ENCODE data around the gene PRDM16. TPM values are rescaled to one million over a fixed set of nuclear protein-coding genes. Genes with fewer than 3 reads are reported as not detected.

PRDM16 gene
- total RNA-seq, 1 experiment from 2014 or later, result 6.1 TPM

DNA sequence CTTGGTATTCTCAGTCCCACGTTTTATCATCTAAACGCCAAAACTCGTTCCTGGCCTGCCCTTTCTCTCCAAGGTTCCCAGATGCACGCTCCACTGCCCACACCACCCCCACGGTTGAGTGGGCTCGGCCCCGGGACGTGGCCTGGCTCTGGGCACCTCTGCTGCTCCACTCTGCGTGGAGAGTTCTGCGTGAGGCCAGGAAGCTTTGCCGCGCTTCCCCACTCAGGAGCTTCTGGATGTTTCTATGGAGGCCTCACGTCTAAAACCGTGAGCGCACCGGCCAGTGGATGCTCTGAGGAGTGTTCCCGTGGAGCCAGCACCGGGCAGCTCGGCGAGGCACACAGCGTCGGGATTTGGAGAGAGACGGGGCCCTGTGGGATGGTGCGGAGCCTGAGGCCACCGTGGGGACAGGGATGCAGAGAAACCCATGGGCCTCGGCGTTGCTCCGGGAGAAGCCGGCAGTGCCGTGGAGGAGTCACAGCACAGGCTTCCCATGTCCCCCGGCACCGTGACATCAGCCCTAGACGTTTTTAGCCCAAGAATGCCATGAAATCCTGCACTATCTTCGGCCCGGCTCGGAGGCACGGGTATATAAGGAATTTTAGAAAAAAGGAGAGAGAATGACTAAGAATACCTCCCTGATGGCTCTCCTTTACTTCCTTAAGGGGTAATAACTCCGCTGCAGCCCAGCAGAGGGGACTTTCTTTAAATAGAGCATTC, 125.9 kb downstream of the PRDM16 start (continued):
- TF ChIP-seq ELF1 (IDR thresholded peaks at IDR 0.05; ENCODE audit: borderline replicate concordance, low read depth) (no peak), POLR2A (IDR thresholded peaks at IDR 0.05; ENCODE audit: borderline replicate concordance, extremely low read depth, insufficient read depth, insufficient read length) (no peak), SRF (IDR thresholded peaks at IDR 0.05; ENCODE audit: low read depth) (no peak)
- TF ChIP-seq, protein P1, sequence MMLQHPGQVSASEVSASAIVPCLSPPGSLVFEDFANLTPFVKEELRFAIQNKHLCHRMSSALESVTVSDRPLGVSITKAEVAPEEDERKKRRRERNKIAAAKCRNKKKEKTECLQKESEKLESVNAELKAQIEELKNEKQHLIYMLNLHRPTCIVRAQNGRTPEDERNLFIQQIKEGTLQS (IDR thresholded peaks at IDR 0.05), result no peak

- intact Hi-C loops (cut with micrococcal nuclease), result no loop called here
- Histone ChIP-seq H3K9me2 (ENCODE audit: insufficient read depth) (no peaks in the 10 kb centered on the region), H3K9ac (ENCODE audit: low read length) (no peak overlapping the region), H2AFZ (ENCODE audit: low read depth, low read length, poor library complexity, severe bottlenecking) (no peak overlapping the region), H3K4me1 (ENCODE audit: control insufficient read depth in 1 of 2, insufficient read depth in 2 of 2, low read length in 2 of 2) (peaks cover 0 to 6% of the 10 kb centered on the region in 2 experiments; a peak in 2 of 4 replicates), H3K4me3 (replicated peaks in 1 of 2; ENCODE audit: low read depth in 1 of 2, low read length in 2 of 2) (no peak overlapping the region), H3K36me3 (ENCODE audit: control insufficient read depth in 1 of 2, insufficient read depth in 2 of 2, low read length in 2 of 2) (no peaks in the 10 kb centered on the region), H3K27me3 (ENCODE audit: insufficient read depth, low read length) (no peaks in the 10 kb centered on the region), H3K9me3 (ENCODE audit: control insufficient read depth in 1 of 2, insufficient read depth in 1 of 2, low read depth in 1 of 2, low read length in 2 of 2) (no peaks in the 10 kb centered on the region), H4K20me1 (ENCODE audit: insufficient read depth) (no peaks in the 10 kb centered on the region), H3K79me2 (ENCODE audit: insufficient read depth, low read length) (no peaks in the 10 kb centered on the region), H3K27ac (ENCODE audit: low read depth, low read length) (no peak overlapping the region), H3K4me2 (ENCODE audit: low read length) (no peak overlapping the region)
- POLR2A ChIA-PET, result no interaction called here
- no TSS peak for BruUV-seq (replicated peaks)
- RAD21 ChIA-PET (ENCODE audit: low non-redundant PET in 1 of 2, low total read pairs in 2 of 2, uncharacterized antibody in 2 of 2, unreplicated experiment in 2 of 2), result no interaction called here
- TF ChIP-seq ZNF274 (IDR thresholded peaks at IDR 0.05; ENCODE audit: low read depth, low read length) (no peak), CBX3 (IDR thresholded peaks at IDR 0.05; ENCODE audit: low read depth) (no peak), MAX (IDR thresholded peaks at IDR 0.05) (no peak), SIN3A (IDR thresholded peaks at IDR 0.05; ENCODE audit: low read depth) (no peak), ZFX (IDR thresholded peaks at IDR 0.05) (no peak), EGR1 (IDR thresholded peaks at IDR 0.05; ENCODE audit: low read depth) (no peak)
- TF ChIP-seq, protein P2, sequence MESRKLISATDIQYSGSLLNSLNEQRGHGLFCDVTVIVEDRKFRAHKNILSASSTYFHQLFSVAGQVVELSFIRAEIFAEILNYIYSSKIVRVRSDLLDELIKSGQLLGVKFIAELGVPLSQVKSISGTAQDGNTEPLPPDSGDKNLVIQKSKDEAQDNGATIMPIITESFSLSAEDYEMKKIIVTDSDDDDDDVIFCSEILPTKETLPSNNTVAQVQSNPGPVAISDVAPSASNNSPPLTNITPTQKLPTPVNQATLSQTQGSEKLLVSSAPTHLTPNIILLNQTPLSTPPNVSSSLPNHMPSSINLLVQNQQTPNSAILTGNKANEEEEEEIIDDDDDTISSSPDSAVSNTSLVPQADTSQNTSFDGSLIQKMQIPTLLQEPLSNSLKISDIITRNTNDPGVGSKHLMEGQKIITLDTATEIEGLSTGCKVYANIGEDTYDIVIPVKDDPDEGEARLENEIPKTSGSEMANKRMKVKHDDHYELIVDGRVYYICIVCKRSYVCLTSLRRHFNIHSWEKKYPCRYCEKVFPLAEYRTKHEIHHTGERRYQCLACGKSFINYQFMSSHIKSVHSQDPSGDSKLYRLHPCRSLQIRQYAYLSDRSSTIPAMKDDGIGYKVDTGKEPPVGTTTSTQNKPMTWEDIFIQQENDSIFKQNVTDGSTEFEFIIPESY (IDR thresholded peaks at IDR 0.05; ENCODE audit: extremely low read depth, insufficient replicate concordance, low read length), result no peak
- TF ChIP-seq, protein P1 (IDR thresholded peaks at IDR 0.05), result no peak
- ATAC-seq, result no peak
- DNase-seq (ENCODE audit: low read depth, low spot score), result no peak
- CTCF ChIA-PET, result no interaction called here
Measured at GRCh38 chr1:3195480-3195815, 126.4 kb downstream of the PRDM16 start.
